DMS 273 treated with DMSO at 0.1 percent for 48 hours (cell line): Measurements from ENCODE around the gene PTPN23.
"Not testable (repeated sequence)": the region's sequence is repeated elsewhere in the genome, so short reads cannot be mapped to it uniquely, and the experiment has no call there.

ENCODE experiments used
- DNase-seq: peaks from one replicate; lab custom pipeline; 2025; lab: John Stamatoyannopoulos, UW

The PTPN23 gene

DNA sequence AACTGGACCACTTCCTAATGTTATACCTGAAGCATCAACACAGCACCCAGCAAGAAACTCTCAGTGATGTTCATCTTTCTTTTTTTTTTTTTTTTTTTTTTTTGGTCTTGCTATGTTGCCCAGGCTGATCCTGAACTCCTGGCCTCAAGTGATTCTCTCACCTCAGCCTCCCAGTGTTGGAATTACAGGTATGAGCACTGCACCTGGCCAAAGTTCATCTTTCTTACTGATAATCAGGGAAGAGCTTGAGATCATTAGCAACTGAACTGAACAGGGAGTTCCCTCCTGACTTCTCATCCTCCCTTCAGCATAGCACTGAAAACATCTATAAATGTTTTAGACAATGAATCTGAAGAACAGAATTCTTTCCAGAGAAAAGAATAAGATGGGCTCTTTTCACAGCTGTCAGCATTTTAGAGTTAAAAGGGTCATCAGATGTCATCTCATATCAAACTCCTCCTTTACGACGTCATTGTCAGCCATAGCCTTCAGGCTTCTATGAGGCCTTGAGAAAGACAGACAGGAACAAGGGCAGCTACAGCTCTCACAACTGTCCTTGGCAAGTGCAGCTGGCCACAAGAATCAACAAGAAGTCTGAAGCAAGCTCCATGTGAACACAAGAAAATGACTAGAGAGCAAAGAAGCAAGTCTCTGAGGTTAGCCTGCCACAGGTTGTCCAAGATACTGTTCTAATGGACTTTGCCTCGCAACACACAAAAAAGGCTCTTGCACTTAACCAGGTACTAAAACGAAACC is 61.2 kb downstream of the PTPN23 start:
- no peak for DNase-seq

GRCh38 chr3:47443611-47443995 is 62.8 kb downstream of the PTPN23 start:
- no peak for DNase-seq

DNA sequence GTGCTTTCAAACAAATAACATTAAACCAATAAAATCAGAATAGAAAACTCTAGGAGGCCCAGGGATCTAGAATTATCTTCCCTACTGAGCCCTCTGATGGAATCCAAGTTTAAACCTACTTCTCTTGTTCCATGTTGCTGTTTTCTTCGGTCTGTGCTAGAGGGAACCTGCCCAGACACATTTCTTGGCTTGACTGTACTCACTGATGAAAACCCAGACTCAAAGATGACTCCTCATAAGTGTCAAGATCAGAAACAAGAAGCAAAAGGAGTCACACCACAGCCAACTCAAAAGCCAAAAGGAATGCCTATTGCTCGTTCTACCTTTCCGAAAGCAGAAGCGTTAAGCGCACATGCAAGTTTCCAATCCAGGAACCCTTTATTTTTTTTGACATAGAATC is 63.3 kb downstream of the PTPN23 start:
- no peak for DNase-seq

GRCh38 chr3:47452453-47453215 is 71.8 kb downstream of the PTPN23 start:
- no peak for DNase-seq

- no peak for DNase-seq
These were observed 75.1 kb downstream of the PTPN23 start for GRCh38 chr3:47455806-47456452.

DNA sequence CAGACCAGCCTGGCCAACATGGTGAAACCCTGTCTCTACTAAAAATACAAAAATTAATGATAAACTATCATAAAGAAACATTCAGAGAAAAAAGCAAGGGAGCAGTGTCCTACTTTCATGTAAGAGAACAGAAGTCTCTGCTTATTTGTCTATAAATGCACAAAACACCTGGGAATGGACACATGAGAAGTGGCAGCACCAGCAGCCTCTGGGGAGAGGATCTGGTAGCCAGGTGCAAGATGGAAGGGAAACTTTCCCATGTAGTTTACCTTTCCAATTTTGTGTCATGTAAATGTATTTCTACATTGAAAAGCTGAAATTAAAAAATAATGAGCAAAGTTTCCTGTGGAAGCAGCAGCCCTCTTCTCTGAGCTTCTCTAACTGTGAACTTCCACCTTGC is 76.2 kb downstream of the PTPN23 start:
- DNase-seq, result no peak

- DNase-seq, result not testable (repeated sequence)
These were observed 78.8 kb downstream of the PTPN23 start for GRCh38 chr3:47459534-47460085.
